BJ (cell line): ENCODE measurements around the gene PTPRJ. TPM values are rescaled to one million over a fixed set of nuclear protein-coding genes. Genes with fewer than 3 reads are reported as not detected.
"Not testable (repeated sequence)": the region's sequence is repeated elsewhere in the genome, so short reads cannot be mapped to it uniquely, and the experiment has no call there.

ENCODE experiments used
- CTCF ChIA-PET: fragments of 350-600 bp; formaldehyde crosslinking; extraction: SDS; loops from one replicate; lab custom pipeline; 2021; ENCODE audit warnings: antibody characterized with exemption, inconsistent platforms; lab: Yijun Ruan, JAX
- POLR2A ChIA-PET: fragments of 300-600 bp; sonication (Branson Sonifier 250); formaldehyde crosslinking; extraction: SDS; loops from one replicate; lab custom pipeline; 2021; ENCODE audit warnings: antibody characterized with exemption; lab: Charles Lee
- DNase-seq: peaks from one replicate; pipeline ENCODE4 v3.0.0-alpha.2; 2011; ENCODE audit warnings: low read depth
- H3K27me3 ChIP-seq: 2 replicates; pipeline ENCODE4 v1.6.0; 2011; ENCODE audit warnings: low read length; ENCODE audit not compliant: control insufficient read depth, insufficient read depth
- H3K36me3 ChIP-seq: 2 replicates; pipeline ENCODE4 v1.5.1; 2011; ENCODE audit warnings: low read length; ENCODE audit not compliant: control insufficient read depth, insufficient read depth
- H3K4me3 ChIP-seq: 2 replicates; pipeline ENCODE4 v1.5.1; 2011; ENCODE audit warnings: low read depth, mild to moderate bottlenecking, control low read depth, low read length
- CTCF ChIP-seq: IDR thresholded peaks from 2 replicates; pipeline ENCODE4 v1.5.1; 2011; ENCODE audit warnings: low read depth, mild to moderate bottlenecking, control low read depth, inconsistent platforms, low read length, moderate library complexity; ENCODE audit not compliant: insufficient read depth
- polyA minus RNA-seq: library from RNA; depleted of rRNA, polyadenylated mRNA; stranded (reverse); fragments of >200 nt; gene quantifications from 2 replicates; pipeline ENCODE4 v1.2.3, GENCODE V29; 2011; rRNA and poly(A)+ RNA removed
- polyA plus RNA-seq: library from polyadenylated mRNA; depleted of rRNA; stranded (reverse); fragments of >200 nt; gene quantifications from 2 replicates; pipeline ENCODE4 v1.2.3, GENCODE V29; 2011; rRNA removed

The PTPRJ gene
- polyA plus RNA-seq (3.8 and 4.9 TPM in 2 replicates), polyA minus RNA-seq (8.3 and 10.4 TPM in 2 replicates)

DNA sequence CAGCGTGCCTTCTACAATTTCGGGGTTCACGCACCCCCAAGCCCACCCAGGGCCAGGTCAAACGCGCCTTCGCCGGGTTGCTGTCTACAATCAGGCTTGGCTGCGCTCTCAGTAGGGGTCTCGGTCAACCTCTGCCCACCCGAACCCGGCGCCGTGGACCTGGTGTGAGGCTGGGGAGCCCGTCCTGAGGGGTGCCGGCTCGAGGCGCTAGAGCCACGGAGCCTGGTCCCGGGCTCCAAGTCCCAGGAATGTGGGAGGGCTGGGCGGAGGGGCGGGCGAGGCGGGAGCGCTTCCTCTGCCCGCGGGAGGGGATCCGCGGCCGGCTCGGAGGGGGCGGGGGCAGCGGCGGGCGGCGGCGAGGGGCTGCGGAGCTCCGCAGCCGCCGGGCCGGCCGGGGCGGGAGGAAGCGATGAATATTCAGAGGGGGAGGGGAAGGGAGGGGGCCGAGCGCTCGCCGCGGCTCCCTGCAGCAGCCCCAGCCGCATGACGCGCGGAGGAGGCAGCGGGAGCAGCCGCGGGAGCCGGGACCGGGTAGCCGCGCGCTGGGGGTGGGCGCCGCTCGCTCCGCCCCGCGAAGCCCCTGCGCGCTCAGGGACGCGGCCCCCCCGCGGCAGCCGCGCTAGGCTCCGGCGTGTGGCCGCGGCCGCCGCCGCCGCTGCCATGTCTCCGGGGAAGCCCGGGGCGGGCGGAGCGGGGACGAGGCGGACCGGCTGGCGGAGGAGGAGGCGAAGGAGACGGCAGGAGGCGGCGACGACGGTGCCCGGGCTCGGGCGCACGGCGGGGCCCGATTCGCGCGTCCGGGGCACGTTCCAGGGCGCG lies at the start of gene PTPRJ:
Gene PTPRJ, plus strand, starts transcription at position 472 of the 819 bp plus-strand sequence. CDS start 354 bp downstream, outside the sequence.
- no peak for DNase-seq
- CTCF ChIA-PET: interaction anchor here (0.6 to 4.6 kb wide), 3 partner anchors 46 to 129 kb away, joined by 3 to 14 read pairs (median 3); no protein-coding TSS in a partner anchor
- peak within 1 kb of the TSS; percentile 81 for H3K4me3 ChIP-seq
- H3K36me3 ChIP-seq: no peaks in the 10 kb centered on the region
- H3K27me3 ChIP-seq: no peaks in the 10 kb centered on the region
- TF ChIP-seq CTCF: 0 out of 2 replicates have a peak, but pooled peaks have one; percentile 6
- POLR2A ChIA-PET: no interaction called here

- H3K4me3 ChIP-seq: no peak overlapping the region
- no peak for DNase-seq
- no peaks in the 10 kb centered on the region for H3K27me3 ChIP-seq
- ChIA-PET POLR2A (no interaction called here), CTCF (interaction anchor here (0.9 to 6.7 kb wide), 5 partner anchors 11 to 176 kb away, joined by 3 to 171 read pairs (median 4); no protein-coding TSS in a partner anchor)
- H3K36me3 ChIP-seq: no peaks in the 10 kb centered on the region
- TF ChIP-seq CTCF: no peak
Measured at GRCh38 chr11:47932544-47932943, 47.8 kb upstream of the PTPRJ start.

- H3K36me3 ChIP-seq, POLR2A ChIA-PET, H3K4me3 ChIP-seq, DNase-seq, H3K27me3 ChIP-seq: not testable (repeated sequence)
- CTCF ChIA-PET: interaction anchor here (0.9 to 6.7 kb wide), 20 partner anchors 8 to 209 kb away, joined by 3 to 171 read pairs (median 5); partner anchors contain the start of gene PTPRJ
Measured at GRCh38 chr11:47933797-47934196, 46.6 kb upstream of the PTPRJ start.

DNA sequence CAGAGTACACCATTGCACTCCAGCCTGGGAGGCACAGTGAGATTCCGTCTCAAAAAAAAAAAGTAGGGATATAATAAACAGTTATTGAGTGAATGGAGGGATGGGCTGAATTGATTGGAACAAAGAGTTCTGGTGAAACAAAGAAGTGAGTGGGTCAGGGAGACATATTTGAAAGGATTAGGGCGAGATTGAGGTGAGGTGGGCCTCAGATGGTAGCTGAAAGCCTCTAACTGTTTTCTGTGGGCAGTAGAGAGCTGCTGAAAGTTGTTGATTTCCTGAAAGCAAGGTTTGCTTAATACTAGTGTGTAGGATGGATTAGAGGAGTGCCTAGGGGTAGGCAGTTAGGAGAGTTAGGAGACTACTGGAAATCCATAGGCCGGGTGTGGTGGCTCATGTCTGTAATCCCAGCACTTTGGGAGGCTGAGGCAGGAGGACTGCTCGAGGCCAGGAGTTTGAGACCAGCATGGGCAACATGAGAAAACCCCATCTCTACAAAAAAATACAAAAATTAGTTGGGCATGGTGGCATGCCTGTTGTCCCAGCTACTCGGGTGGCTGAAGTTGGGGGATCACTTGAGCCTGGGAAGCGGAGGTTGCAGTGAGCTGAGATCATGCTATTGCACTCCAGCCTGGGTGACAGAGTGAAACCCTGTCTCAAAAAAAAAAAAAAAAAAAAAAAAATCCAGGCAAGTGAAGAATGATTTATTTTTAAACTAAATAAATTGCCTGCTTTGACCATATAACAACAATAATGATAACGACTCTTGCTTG lies 41.4 kb upstream of the PTPRJ start:
- TF ChIP-seq CTCF: no peak
- DNase-seq: no peak
- ChIA-PET POLR2A (no interaction called here), CTCF (interaction anchor here (0.6 to 4.4 kb wide), 3 partner anchors 23 to 170 kb away, joined by 3 to 45 read pairs (median 3); no protein-coding TSS in a partner anchor)
- H3K36me3 ChIP-seq: no peaks in the 10 kb centered on the region
- H3K4me3 ChIP-seq: no peak overlapping the region
- H3K27me3 ChIP-seq: no peaks in the 10 kb centered on the region

DNA sequence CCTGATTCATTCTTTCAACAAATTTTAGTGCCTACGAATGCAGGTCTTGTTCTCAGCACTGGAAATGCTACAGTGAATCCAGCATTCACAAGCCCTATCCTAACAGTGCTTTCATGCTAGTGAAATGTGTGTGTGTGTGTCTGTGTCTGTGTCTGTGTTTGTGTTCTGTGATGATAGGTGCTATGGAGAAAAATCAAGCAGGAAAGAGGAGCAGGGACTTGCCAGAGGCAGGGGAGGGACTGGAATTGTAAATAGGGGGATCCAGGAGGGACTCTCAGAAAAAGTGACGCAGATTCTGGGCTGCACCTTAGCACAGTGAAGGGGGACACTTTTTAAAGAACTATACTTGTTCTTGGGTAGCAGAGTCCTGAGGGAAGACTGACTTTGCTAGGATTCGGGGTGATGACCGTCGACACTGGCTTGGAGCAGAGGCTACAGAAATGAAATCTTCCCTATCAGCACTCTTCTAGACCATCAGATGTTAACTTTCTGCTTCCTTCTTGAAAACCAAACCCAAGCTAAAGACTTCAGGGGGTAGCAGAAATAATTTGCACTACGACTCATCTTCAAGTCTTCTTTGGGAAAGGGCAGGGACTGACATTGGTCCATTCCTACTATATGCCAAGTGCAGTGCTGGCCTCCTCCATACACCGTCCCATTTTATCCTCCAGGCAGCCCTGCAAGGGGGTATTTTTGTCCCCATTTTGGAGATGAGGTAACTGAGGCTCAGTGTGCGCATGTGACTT lies 39.3 kb upstream of the PTPRJ start:
- no peak for TF ChIP-seq CTCF
- no peak for DNase-seq
- Histone ChIP-seq H3K36me3 (no peaks in the 10 kb centered on the region), H3K27me3 (no peaks in the 10 kb centered on the region), H3K4me3 (no peak overlapping the region)
- POLR2A ChIA-PET: no interaction called here
- CTCF ChIA-PET: interaction anchor here (0.8 to 1.6 kb wide), 3 partner anchors 9 to 166 kb away, joined by 3 to 5 read pairs (median 3); no protein-coding TSS in a partner anchor
